H54 (cell line): Measurements from ENCODE around the gene SLC50A1.
A peak's percentile ranks its signal among the peaks of the same experiment; 100 is the strongest.
"Not testable (repeated sequence)": the region's sequence is repeated elsewhere in the genome, so short reads cannot be mapped to it uniquely, and the experiment has no call there.

Experiments used
- DNase-seq: peaks from one replicate; pipeline ENCODE4 v3.0.0; 2011; ENCODE audit warnings: low spot score, mixed read lengths; ENCODE audit not compliant: insufficient read length
- FAIRE-seq: peaks from 3 replicates; lab custom pipeline; 2011; peaks lifted over from hg19 to GRCh38; lab: Jason Lieb, UNC
- POLR2A ChIP-seq: IDR thresholded peaks from 2 replicates; pipeline ENCODE4 v1.6.1; 2011; ENCODE audit warnings: low read depth, mild to moderate bottlenecking, low read length

Gene SLC50A1

DNA sequence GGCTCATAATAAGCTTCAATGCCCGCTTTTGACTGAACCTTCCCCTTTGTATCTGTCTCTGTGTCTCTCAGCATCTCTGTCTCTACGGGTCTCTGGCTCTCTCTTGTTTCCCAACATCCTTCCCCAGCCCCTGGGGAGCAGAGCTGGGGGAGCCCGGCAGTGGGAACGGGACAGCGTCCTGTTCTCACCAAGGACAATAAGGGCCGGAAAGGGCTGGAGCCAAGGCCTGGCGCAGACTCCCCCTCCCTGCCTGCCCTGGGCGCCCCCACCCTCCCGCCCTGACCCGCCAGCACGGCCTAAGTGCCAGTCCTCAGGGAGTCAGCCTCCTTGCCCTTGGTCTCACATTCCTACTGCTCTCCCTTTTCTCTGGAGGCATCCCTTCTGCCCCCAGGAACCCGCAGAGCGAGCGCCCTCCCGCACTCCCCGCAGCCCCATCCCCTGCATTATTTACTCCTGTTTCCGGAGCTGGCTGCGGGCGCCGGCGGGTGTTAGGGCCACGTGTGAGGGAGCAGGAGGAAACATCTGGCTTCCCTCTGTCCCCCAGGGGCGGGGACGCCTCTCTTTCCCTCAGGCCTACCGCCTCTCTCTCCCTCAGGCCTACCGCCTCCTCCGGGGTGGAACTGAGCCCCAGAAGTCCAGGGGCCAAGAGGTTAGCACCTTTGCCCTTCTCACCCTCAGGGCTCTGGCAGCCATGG lies 31.0 kb downstream of the SLC50A1 start:
- TF ChIP-seq POLR2A = no peak
- DNase-seq (no peak), FAIRE-seq (no peak)

DNA sequence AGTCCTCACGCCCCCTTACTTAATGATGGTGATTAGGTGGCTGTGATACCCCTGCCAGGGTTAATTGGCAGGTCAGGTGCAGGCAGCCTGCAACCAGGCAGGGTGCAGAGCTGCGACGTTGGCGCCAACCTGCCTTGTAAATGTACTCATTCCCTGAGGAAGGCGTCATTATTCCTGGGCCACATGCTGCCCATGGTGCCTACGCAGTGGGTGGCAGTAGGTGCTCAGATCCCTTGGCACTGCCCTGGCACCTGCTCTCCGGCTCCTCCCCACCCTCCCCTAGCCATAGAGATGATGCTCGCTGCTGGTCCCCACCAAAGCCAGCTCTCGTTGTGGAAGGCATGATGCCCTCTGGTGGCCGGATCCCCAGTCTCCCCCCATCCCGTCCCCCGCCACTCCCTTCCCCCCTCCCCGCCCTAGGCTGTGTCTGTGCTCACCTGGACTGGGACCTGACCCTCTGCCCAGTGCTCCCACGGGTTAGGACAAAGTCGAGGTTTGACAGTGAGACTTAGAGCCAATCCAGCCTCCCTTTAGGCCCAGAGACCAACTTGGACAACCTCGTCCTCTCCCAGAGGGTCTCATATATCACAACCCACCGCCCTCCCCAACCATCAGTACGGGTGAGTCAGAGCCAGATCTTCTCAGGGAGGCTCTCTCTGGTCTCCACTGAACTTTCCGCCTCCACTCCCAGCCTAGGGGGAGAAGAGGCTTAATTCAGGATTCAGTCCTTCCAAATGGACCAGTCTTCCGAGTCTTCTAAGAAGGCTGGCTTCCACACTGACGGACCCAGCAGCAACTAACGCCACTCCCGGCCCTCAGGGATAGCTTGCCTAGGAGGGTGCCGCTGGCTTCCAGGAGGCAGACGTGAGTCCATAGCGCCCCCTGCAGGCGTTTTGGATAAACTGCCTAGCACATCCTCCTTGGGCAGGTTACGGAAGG lies 31.8 kb downstream of the SLC50A1 start:
- DNase-seq (peak; percentile 82), FAIRE-seq (no peak)
- 0 out of 2 replicates have a peak, but pooled peaks have one; percentile 6 for TF ChIP-seq POLR2A

DNA sequence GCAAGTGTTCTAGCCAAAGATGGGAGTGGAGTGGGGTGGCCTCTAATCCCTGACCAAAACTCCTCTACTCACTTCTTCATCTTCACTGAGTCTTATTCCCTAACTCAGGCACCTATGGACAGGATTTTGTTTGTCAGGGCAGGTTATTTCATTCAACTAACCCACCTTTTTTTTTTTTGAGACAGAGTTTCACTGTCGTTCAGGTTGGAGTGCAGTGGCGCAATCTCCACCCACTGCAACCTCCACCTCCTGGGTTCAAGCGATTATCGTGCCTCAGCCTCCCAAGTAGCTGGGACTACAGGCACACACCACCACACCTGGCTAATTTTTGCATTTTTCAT lies 32.4 kb downstream of the SLC50A1 start:
- FAIRE-seq, DNase-seq: not testable (repeated sequence)

DNA sequence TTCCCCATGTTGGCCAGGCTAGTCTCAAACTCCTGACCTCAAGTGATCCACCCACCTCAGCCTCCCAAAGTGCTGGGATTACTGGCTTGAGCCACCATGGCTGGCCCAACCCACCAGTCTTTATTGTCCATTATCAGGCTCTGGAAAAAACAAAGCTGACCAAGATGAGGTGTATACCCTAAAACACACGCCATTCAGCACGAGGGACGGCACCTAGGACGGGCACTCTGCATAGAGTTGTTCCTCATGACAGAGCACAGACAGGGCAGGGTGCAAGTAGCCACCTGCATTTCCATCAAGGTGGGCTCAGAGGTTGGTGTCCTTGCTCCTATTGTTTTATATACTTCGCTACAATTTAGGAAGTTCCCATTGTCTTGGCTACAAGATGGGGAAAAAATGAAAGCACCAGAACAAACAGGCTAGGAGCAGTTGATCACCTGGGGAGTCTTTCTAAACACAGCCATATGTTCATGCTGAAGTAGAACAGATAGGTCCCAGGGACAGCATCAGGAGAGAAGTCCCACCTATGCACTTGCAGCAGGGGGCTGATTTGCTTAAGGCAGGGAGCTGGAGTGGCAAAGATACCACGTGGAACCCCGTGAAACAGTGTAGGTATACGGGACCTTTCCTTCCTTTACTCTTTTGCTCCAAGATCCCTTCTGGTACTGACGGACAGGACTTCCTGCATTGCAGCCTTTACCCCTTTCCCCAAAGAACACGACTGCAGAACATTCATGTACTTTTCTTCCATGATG lies 33.0 kb downstream of the SLC50A1 start:
- TF ChIP-seq POLR2A = no peak
- FAIRE-seq = no peak
- no peak for DNase-seq

DNA sequence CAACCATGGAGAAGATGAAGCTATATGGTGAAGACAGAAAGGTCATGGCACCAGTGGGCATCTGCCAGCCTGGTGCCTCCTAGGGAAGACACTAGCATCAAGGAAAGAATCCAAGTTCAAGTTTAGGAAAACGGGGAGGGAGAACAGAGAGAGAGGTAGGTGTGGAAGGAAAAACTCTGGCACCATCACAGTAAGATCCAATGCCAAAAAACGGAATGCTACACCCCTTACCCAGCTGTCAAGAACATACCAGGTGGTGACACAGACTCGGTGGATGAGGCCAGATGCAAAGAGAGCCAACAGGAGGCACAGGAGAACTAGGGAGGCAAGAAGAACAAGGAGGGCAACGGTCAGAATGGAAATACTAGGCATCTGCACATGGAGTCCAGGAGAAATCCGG lies 33.9 kb downstream of the SLC50A1 start:
- TF ChIP-seq POLR2A = no peak
- DNase-seq (no peak), FAIRE-seq (no peak)

DNA sequence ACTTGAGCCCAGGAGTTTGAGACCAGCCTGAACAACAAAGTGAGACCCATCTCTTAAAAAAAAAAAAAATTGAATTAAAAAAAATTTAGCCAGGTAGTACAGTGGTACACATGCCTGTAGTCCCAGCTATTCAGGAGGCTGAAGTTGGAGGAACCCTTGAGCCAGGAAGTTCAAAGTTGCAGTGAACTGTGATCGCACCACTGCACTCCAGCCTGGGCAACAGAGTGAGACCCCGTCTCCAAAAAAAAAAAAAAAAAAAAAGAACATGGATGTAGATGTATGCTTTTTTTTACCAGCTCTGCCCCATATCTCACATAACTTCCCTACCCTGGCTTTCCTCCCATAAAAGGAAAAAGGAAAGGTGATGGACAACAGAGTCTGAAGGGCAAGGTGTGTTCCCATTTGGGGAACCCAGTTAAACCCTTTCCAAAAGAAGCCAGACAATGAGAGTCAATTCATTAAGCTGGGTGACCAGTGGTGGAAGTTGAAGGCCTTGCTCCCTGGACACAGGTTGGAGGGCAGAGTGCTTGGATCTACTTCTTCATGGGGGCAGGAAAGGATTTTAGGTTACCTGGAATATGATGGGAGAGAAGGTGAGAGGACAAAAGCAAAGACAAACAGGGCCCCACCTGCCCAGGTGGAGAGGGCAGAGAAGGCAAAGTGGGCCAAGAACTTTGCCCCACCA lies 34.6 kb downstream of the SLC50A1 start:
- FAIRE-seq (no peak), DNase-seq (no peak)
- TF ChIP-seq POLR2A = no peak

DNA sequence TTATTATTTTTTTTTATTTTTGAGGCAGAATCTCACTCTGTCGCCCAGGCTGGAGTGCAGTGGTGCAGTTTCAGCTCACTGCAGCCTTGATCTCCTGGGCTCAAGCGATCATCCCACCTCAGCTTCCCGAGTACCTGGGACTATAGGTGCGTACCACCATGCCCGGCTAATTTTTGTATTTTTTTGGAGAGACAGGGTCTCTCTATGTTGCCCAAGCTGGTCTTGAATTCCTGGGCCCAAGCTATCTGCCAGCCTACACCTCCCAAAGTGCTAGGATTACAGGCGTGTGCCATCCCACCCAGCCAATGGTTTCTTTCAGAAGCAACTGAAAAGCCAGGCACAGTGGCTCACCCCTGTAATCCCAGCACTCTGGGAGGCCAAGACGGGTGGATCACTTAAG lies 35.2 kb downstream of the SLC50A1 start:
- TF ChIP-seq POLR2A = no peak
- FAIRE-seq (no peak), DNase-seq (no peak)

DNA sequence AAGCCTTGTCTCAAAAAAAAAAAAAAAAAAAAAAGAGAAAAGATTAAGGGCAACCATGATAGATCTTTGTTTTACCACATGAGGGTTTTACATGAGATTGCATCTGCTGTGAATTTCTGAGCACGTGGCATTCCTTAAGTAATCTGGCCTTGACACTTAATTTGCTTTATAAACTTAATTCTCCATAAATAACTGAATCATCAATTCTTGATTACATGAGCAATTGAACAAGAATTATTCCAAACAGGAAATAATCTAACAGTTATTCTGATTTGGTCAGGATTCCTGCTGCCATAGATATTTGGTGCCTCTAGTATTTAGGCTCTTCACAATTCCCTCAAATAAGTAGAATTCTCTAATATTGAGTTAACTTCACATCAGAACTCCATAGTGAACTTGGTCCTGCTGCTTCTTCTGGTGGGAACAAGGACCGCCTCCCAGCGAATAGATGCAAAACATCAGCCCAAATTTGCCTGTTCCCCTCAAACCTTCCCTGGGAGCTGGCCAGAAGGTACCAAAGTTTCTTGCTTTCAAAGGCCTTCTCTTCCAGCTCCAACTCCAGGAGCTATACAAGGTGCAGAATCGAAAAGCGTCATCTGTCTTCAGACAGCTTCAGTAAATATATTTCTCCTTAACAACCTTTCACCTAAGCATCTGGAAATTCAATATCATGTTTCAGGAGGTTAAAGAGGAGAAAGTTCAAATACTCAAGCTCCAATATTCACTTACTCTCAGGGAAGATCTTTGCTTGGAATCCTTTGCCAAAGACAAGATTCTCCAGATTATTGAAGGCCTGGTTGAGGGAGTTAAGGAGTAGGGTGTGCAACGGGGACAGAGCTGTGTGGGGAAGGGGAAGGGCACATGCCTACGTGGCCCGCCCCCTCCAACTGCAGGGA lies 36.4 kb downstream of the SLC50A1 start:
- FAIRE-seq (no peak), DNase-seq (no peak)
- TF ChIP-seq POLR2A = no peak

DNA sequence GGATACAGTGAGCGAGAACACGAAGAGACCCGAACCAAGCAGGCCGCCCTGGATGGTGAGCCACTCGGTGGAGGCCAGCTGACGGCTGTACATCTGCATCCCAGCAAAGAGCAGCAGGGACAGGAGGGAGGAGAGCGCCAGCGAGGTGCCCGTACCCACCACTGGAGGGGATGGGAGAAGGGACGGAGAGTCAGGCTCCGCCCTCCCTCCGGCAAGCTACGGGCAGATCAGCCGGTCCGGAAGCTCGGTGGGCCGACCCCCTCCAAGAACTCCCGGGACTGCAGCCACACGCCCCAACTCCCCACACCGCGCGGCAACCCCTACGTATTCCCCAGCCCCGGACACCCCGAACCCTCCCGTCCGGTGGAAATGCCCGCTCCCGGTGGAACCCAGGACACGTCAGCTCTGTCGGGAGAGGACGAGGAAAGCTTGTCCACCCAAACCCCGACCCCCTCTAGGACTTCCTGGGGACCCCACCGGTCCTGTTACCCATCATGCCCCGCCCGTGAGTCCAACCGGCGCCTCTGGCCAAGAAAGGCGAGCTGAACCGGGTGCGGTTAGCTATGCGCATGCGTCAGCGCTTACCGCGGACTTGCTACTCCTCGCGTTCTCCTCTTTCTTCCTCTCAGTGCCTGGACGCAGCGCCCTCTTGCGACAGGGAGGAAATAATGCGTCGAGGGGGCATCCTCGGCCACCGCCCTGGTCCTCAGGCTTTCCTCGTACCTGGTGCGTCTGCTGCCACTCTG lies 37.3 kb downstream of the SLC50A1 start, which contains the start of gene KRTCAP2:
KRTCAP2 (minus strand) TSS at position 573 of the 746 bp plus-strand sequence; CDS start at position 493, 80 bp downstream.
- TF ChIP-seq POLR2A = peak; percentile 87
- no peak for FAIRE-seq
- DNase-seq = peak; percentile 97

DNA sequence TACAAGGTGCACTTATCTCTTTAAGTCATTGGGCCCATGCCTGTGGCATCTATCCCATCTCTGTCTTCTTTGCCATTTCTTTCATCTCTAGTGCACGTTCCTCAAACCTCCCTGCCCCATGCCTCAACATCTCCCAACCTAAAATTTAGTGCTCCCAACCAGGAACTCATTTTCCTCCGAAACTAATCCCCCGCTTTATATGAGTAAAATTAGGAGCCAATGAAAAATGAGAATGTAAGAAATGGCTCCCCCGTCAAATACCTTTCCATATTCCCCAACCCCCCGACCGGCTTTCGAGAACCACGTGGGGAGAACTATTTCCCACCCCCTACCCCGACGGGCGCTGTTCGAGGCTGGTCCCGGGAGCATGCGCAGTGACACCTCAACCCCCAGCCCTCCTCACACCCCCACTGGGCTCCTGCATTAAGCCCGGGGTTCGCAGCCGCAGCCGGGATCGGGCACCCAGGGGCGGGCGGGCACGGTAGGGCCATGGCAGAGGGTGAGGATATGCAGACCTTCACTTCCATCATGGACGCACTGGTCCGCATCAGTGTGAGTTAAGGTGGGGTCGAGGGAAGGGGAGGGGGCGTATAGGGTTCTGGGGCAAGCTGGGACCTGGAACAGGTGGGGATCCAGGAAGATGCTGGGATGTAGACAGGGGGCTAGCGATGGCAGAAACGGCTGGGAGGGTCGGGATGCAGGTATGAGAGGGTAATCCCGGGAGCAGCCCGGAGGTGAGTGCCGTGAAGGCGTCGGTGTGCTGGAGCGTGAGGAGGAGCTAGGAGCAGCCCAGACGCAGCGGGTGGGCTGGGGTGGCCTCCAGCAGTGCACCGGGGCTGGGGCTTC lies 38.0 kb downstream of the SLC50A1 start, which contains the start of gene TRIM46:
TRIM46 (plus strand) TSS at position 372 of the 846 bp plus-strand sequence; CDS start at position 490, 118 bp downstream.
- FAIRE-seq (no peak), DNase-seq (peak; percentile 70)
- no peak for TF ChIP-seq POLR2A
